Spleen (tissue), 7 donors: ENCODE data around the gene CAPZA2.
"Not testable (repeated sequence)": the region's sequence is repeated elsewhere in the genome, so short reads cannot be mapped to it uniquely, and the experiment has no call there.

Source experiments
- CTCF ChIP-seq, 11 experiments: fragments of 200-600 bp in 7 of 11; fragments of 450-650 bp in 4 of 11; sonication (generic) in 4 of 11; IDR thresholded peaks in 8 of 11; conservative IDR thresholded peaks in 3 of 11; 1 replicate in 7 of 11; 2 replicates in 4 of 11; pipeline versions ENCODE4 v1.4.0 to v1.8.0; 2016 to 2021; ENCODE audit warnings: antibody characterized with exemption in 11 of 11, inconsistent platforms in 4 of 11, mild to moderate bottlenecking in 1 of 11
- POLR2A ChIP-seq, 3 donors: fragments of 450-650 bp; IDR thresholded peaks; one replicate each; pipeline ENCODE4 v1.5.1; 2017; ENCODE audit warnings: antibody characterized with exemption in 3 of 3, mild to moderate bottlenecking in 1 of 3
- POLR2AphosphoS5 ChIP-seq, 3 donors: sonication (generic); formaldehyde crosslinking; IDR thresholded peaks; one replicate each; pipeline ENCODE4 v1.5.1; 2017; ENCODE audit warnings: antibody characterized with exemption in 3 of 3
- donor health status: DM: no; HTN: no; CAD: no; lungs with moderate emphysema.
- donor health status: DM: no; HTN: no; CAD: no.
- donor health status: DM: no; HTN: no; CAD: no.

- not testable (repeated sequence) for TF ChIP-seq CTCF (IDR thresholded peaks at IDR 0.05 in 8 of 11, conservative IDR thresholded peaks at IDR 0.05 in 3 of 11); POLR2AphosphoS5 (IDR thresholded peaks at IDR 0.05); POLR2A (IDR thresholded peaks at IDR 0.05)
Measured at GRCh38 chr7:116821647-116822046, 40.7 kb upstream of the CAPZA2 start.
